ENCODE data around the gene PPTC7. TPM values are rescaled to one million over a fixed set of nuclear protein-coding genes. Genes with fewer than 3 reads are reported as not detected.
A peak's percentile ranks its signal among the peaks of the same experiment; 100 is the strongest.

PPTC7 gene
- polyA plus RNA-seq, 6 donors from 2014 or later: 7.1 to 21.3 (median 15.9) TPM

GRCh38 chr12:110513842-110514241 lies 69.3 kb downstream of the PPTC7 start:
- H3K9me3 Mint-ChIP-seq: no peaks in the 10 kb centered on the region
- H3K27ac Mint-ChIP-seq: peak overlapping the region in 2 of 6 donors; percentile 65 to 93
- no peak for ATAC-seq (ENCODE audit: low read depth in 2 of 2)
- H3K27me3 Mint-ChIP-seq: no peaks in the 10 kb centered on the region
- peaks cover 0 to 7% (median 0%) of the 10 kb centered on the region in 3 donors for H3K4me1 Mint-ChIP-seq
- no peaks in the 10 kb centered on the region for H3K36me3 Mint-ChIP-seq
- DNase-seq: no peak
- H3K4me3 Mint-ChIP-seq: no peak overlapping the region

- Mint-ChIP-seq H3K9me3 (no peaks in the 10 kb centered on the region), H3K4me3 (no peak overlapping the region), H3K36me3 (no peaks in the 10 kb centered on the region), H3K27ac (peak overlapping the region in 1 of 6 donors; percentile 8), H3K27me3 (no peaks in the 10 kb centered on the region), H3K4me1 (peaks cover 0 to 7% (median 0%) of the 10 kb centered on the region in 3 donors)
- ATAC-seq (ENCODE audit: low read depth in 2 of 2) (no peak), DNase-seq (no peak)
Observed at GRCh38 chr12:110508071-110508586, 75.0 kb downstream of the PPTC7 start.

GRCh38 chr12:110505332-110505731 lies 77.8 kb downstream of the PPTC7 start:
- Mint-ChIP-seq H3K4me3 (no peak overlapping the region), H3K27ac (no peak overlapping the region), H3K27me3 (no peaks in the 10 kb centered on the region), H3K36me3 (peaks cover 0 to 7% of the 10 kb centered on the region in 2 donors), H3K9me3 (peaks cover 0 to 4% (median 0%) of the 10 kb centered on the region in 7 donors), H3K4me1 (peaks cover 12 to 25% (median 20%) of the 10 kb centered on the region in 3 donors)
- ATAC-seq (ENCODE audit: low read depth in 2 of 2) (no peak), DNase-seq (no peak)

GRCh38 chr12:110503432-110503831 lies 79.7 kb downstream of the PPTC7 start:
- Mint-ChIP-seq H3K27ac (peak overlapping the region in 2 of 6 donors; percentile 59 to 80), H3K36me3 (peaks cover 0 to 7% of the 10 kb centered on the region in 2 donors), H3K4me3 (peak overlapping the region in 2 of 8 donors; percentile 63 to 68), H3K4me1 (peaks cover 19 to 37% (median 29%) of the 10 kb centered on the region in 3 donors), H3K27me3 (no peaks in the 10 kb centered on the region), H3K9me3 (peaks cover 0 to 4% (median 0%) of the 10 kb centered on the region in 7 donors)
- DNase-seq (no peak), ATAC-seq (ENCODE audit: low read depth in 2 of 2) (no peak)

GRCh38 chr12:110501752-110502738 lies 81.1 kb downstream of the PPTC7 start, which contains the start of the genes RAD9B and VPS29:
RAD9B (plus strand) TSS chr12:110502331; CDS start chr12:110502338, 7 bp downstream.
VPS29 (minus strand) TSS chr12:110502111; CDS start chr12:110502051, 60 bp downstream.
- Mint-ChIP-seq H3K4me3 (peak within 1 kb of the TSS; percentile 87 to 99 (median 98)), H3K36me3 (peaks cover 0 to 7% of the 10 kb centered on the region in 2 donors), H3K9me3 (peaks cover 0 to 4% (median 0%) of the 10 kb centered on the region in 7 donors), H3K4me1 (peaks cover 19 to 37% (median 29%) of the 10 kb centered on the region in 3 donors), H3K27me3 (no peaks in the 10 kb centered on the region), H3K27ac (peak within 1 kb of the TSS; percentile 91 to 99 (median 96))
- DNase-seq (peak; percentile 99), ATAC-seq (ENCODE audit: low read depth in 2 of 2) (peak; percentile 92 to 93)

- no peak for DNase-seq
Observed at GRCh38 chr12:110501399-110501751, 81.7 kb downstream of the PPTC7 start.

GRCh38 chr12:110498984-110499706 lies 84.0 kb downstream of the PPTC7 start:
- Mint-ChIP-seq H3K4me3 (peak overlapping the region in 5 of 8 donors; percentile 26 to 97 (median 40)), H3K36me3 (peaks cover 7 to 11% of the 10 kb centered on the region in 2 donors), H3K4me1 (peaks cover 19 to 37% (median 29%) of the 10 kb centered on the region in 3 donors), H3K27me3 (no peaks in the 10 kb centered on the region), H3K9me3 (peaks cover 0 to 4% (median 0%) of the 10 kb centered on the region in 7 donors), H3K27ac (peak overlapping the region in 4 of 6 donors; percentile 3 to 89 (median 34))
- DNase-seq: no peak
- no peak for ATAC-seq (ENCODE audit: low read depth in 2 of 2)

More at GRCh38 chr12:110501399-110501751, 81.7 kb downstream of the PPTC7 start:
- peak overlapping the region; percentile 91 to 99 (median 95) for H3K27ac Mint-ChIP-seq
- H3K27me3 Mint-ChIP-seq: no peaks in the 10 kb centered on the region
- peaks cover 0 to 4% (median 0%) of the 10 kb centered on the region in 7 donors for H3K9me3 Mint-ChIP-seq
- H3K36me3 Mint-ChIP-seq: peaks cover 0 to 7% of the 10 kb centered on the region in 2 donors
- H3K4me1 Mint-ChIP-seq: peaks cover 19 to 37% (median 29%) of the 10 kb centered on the region in 3 donors
- peak; percentile 1 to 3 for ATAC-seq (ENCODE audit: low read depth in 2 of 2)
- H3K4me3 Mint-ChIP-seq: peak overlapping the region; percentile 87 to 99 (median 98)

Other genes starting within 250 kb of the PPTC7 start
- gene ANAPC7, start 179.6 kb downstream of the PPTC7 start, polyA plus RNA-seq (ENCODE audit: low read depth in 6 of 6): 10 to 100 TPM; 20.1 to 40.7 (median 25.1) TPM
- 1,000 to 10,000 TPM; 1,452 to 1,836 (median 1,596) TPM for gene ARPC3, start 133.0 kb downstream of the PPTC7 start, polyA plus RNA-seq (ENCODE audit: low read depth in 6 of 6)
- 10 to 100 TPM; 23.3 to 48.1 (median 36.0) TPM for gene GPN3, start 115.1 kb downstream of the PPTC7 start, polyA plus RNA-seq (ENCODE audit: low read depth in 6 of 6)
- gene FAM216A, start 114.5 kb downstream of the PPTC7 start, polyA plus RNA-seq (ENCODE audit: low read depth in 6 of 6): 10 to 100 TPM in 5 of 6 donors, 1 to 10 TPM in 1; 8.9 to 17.9 (median 15.6) TPM
- 100 to 1,000 TPM; 120 to 151 (median 143) TPM for gene VPS29, start 81.2 kb downstream of the PPTC7 start, polyA plus RNA-seq (ENCODE audit: low read depth in 6 of 6)
- gene RAD9B, start 81.0 kb downstream of the PPTC7 start, polyA plus RNA-seq (ENCODE audit: low read depth in 6 of 6): 1 to 10 TPM; 1.2 to 4.7 (median 1.6) TPM
- 100 to 1,000 TPM in 1 of 6 donors, 10 to 100 TPM in 5; 52.8 to 109 (median 84.3) TPM for gene TCTN1, start 30.8 kb upstream of the PPTC7 start, polyA plus RNA-seq (ENCODE audit: low read depth in 6 of 6)
- gene HVCN1, start 105.8 kb upstream of the PPTC7 start, polyA plus RNA-seq (ENCODE audit: low read depth in 6 of 6): 100 to 1,000 TPM; 654 to 887 (median 845) TPM
- gene PPP1CC, start 159.6 kb upstream of the PPTC7 start, polyA plus RNA-seq (ENCODE audit: low read depth in 6 of 6): 100 to 1,000 TPM; 198 to 315 (median 216) TPM